NAMALWA (cell line): ENCODE data around the gene DNAH17.

Source experiments
- DNase-seq: peaks from one replicate; pipeline ENCODE4 v3.0.0-alpha.2; 2015; ENCODE audit warnings: low spot score

Gene DNAH17

GRCh38 chr17:78390241-78391050 is 186.8 kb downstream of the DNAH17 start:
- DNase-seq, result no peak

DNA sequence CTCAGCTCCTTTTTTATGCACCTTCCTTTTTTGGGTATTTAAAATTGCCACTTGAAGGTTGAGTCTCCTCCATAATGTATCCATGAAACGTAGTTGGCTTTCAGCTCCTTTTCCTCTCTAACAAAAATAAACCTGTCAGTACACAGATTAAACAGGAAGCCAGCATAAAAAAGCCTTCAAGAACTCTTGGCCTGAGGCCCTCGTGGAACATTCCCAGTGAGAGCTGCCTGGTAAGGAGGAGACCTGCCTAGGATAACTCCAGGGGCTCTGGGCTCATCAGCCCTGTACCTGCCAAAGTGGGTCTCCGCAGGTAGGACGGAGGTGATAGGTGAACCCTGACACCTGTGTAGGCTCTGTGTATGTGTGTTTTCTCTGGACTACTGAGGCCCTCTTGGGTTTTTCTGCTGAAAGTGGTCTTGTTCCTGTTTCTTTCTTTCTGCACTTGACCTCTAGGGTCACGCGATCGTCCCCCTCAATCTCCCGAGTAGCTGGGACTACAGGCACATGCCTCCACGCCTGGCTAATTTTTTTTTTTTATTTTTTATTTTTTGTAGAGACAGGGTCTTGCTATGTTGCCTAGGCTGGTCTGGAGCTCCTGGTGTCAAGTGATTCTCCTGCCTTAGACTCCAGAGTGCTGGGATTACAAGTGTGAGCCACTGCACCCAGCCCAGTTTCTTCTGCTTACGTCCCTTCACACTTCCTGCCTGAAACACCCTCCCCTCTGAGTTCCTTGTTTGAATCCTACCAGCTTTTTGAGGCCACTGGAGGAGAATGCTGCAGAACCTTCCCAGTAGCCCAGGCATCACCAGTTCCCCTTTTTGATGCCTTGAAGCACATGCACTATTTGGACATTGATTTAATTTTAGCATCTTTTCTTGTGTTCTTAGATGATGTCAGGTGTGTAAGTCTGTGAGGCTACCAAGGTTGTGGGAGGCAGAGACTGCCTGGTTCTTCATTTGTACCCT is 188.9 kb downstream of the DNAH17 start:
- peak; percentile 72 for DNase-seq

DNA sequence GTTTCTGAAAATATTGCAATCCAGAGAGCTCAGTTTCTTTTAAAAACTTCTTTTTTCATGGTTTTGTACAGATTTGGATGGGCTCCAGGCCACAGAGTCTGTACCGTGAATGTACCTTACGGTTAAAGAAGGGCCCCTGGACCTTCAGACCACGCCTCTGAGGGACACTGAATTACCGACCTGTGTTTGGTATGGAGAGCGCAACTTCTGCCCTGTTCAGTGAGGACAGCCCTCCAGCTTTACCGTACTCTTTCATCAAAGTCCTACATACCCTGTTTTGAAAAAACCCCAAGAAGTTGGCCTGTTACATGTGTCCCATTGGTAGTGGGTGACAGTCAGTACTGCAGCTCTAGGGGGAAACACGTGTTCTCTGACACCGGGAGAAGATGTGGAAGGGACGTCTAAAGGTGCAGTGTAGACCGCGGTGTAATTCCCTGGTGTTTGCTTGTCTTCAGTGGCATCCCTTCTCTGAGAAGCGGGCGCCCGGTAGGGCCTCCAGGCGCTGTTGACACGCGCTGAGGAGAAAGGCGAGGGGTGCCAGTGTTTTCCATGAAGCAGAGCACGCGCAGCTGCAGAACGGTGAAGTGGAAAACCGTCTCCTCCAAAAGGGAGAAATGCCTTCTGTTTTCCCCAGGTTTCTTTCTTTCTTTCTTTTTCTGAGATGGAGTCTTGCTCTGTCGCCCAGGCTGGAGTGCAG is 192.6 kb downstream of the DNAH17 start:
- DNase-seq, result no peak

DNA sequence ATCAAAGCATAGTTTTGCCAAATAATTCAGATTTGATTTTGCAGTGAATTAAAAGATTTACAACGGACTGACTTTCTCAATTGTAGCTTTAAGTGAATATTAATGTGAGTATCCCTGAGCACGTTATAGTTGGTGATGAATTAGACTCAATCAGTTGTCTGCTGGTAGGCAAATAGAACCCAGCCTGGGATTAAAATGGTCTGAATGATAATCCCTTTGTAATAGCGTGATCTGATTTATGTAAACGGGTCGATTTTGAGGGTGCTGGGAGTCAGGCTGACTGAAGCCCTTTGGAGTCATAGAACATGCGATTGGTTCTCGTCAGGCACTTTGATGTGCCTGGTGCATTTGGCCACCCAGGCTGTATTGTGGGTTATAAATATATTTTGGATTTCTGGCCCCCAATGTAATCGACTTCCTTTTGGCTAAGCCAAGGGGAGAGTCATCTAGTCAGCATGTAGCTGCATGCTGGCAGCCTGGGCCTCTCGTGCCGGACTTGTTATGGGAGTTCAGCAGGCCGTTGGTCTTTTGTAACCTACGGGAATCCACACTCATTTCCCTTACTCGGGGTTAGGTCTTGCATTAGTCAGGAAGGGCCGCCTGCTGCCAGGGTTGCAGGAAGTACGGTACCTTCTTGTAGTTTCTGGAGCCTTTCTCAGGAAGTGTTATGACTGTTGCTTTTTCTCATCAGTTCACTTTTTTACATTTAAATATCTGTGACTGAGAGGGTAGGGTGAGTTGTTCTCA is 193.3 kb downstream of the DNAH17 start:
- DNase-seq, result no peak

DNA sequence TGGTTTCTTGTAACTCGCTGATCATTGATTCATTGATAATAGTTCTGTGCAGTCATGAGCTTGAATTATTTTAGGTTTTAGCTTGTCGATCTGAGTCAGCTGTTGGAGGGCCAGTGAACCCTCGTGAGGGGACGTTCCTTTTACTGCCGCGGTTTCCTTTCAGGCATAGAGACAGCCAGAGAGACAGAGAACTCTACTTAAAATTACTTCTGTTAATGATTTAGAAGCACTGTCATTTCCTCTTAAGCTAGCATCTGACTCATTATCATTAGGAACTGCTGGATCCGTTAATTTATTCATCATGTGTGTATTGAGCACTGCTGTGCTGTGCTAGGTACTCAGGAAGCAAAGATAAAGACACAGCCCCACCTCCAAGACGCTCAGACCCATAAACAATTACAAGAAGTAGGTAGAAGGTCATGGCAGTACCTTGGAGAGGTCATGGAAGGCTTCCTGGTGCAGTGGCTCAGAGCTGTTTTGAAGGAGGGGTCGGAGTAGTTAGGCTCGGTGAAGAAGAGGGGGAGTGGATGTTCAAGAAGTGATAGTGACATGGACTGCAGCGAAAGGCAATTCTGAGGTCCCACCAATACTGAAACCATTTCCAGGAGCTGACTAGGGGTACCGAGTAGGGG is 195.5 kb downstream of the DNAH17 start:
- no peak for DNase-seq

- no peak for DNase-seq
Observed at GRCh38 chr17:78380370-78380769, 196.8 kb downstream of the DNAH17 start.

DNA sequence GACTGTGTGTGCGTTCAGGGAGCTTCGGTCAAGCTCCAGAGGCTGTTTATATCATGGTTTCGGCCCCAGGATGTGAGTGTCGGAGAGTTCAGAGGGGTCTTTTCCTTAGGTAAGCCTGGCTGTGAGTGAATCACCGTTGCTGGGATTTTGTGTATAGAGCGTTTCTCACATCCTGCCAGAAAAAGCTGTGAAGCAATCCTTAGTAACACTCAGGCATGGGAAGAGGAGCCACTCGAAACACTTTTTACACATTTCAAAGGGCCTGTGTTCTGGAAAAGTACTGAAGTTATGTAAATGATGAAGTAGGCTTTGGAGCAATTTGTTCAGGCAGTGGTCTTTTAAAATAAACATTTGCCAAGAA is 198.1 kb downstream of the DNAH17 start:
- no peak for DNase-seq

DNA sequence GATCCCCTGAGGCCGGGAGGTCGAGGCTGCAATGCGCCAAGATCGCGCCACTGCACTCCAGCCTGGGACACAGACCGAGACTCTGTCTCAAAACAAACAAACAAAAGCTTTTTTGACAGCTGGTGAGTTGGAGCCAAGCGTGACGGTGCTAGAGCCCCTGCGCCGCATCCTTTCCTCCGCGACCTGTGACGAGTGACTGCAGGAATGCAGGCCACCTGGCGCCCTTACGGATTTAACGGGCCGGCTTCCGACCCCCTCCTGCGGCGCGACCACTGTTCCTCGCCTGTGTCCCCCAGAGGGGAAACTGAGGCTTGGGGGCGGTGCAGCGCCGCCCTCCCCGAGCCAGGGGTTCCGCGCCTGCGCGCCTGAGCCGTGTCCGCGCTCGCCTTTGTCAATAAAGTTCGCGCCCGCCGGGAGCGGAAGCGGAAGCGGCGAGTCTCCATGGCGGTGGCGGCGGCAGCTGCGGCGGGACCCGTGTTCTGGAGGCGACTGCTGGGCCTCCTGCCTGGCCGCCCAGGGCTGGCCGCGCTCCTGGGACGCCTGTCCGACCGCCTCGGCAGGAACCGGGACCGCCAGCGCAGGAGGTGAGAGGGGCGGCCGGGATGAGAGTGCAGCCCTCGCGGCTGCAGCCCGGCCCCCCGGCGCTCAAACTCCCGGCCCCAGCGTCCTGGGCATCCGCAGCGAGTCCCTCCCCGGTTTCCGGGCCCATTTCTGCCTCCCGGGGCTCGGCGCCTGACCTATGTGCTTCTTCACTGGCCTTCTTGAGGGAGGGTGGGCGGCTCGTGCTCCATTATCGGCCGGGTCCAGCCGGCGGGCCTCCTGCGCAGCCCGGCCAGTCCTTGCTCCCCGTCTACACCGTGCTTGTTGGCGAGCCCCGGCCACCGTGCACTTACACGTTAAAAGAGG is 198.7 kb downstream of the DNAH17 start, which contains the start of gene PGS1:
Gene PGS1 (plus strand): TSS at position 425 of the 906 bp plus-strand sequence. CDS start 17 bp downstream, at position 442.
- peak; percentile 83 for DNase-seq

DNA sequence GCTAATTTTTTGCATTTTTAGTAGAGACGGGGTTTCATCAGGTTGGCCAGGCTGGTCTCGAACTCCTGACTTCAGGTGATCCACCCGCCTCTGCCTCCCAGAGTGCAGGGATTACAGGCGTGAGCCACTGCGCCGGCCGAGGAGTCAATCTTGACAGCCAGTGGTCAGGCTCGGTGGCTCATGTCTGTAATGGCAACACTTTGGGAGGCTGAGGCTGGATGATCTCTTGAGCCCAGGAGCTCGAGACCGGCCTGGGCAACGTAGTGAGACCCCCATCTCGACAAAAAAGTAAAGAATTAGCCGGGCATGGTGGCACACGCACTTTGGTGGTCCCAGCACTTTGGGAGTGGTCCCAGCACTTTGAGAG is 199.4 kb downstream of the DNAH17 start:
- DNase-seq, result no peak

DNA sequence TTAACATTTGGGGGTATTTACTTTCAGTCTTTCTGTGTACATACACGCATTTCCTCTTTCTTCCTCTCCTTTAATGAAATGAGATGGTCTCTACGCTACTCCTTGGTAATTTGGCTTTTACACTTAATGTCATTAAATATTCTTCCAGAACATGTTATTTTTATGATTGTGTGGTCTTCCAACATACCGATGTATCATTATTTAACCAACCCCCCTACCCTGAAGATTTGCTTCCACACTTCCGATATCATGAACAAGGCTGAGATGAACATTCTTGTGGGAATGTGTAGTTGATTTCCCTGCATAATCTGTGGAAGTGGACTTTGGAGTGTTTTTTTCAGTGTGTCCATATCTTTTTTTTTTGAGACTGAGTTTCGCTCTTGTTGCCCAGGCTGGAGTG is 201.0 kb downstream of the DNAH17 start:
- no peak for DNase-seq

DNA sequence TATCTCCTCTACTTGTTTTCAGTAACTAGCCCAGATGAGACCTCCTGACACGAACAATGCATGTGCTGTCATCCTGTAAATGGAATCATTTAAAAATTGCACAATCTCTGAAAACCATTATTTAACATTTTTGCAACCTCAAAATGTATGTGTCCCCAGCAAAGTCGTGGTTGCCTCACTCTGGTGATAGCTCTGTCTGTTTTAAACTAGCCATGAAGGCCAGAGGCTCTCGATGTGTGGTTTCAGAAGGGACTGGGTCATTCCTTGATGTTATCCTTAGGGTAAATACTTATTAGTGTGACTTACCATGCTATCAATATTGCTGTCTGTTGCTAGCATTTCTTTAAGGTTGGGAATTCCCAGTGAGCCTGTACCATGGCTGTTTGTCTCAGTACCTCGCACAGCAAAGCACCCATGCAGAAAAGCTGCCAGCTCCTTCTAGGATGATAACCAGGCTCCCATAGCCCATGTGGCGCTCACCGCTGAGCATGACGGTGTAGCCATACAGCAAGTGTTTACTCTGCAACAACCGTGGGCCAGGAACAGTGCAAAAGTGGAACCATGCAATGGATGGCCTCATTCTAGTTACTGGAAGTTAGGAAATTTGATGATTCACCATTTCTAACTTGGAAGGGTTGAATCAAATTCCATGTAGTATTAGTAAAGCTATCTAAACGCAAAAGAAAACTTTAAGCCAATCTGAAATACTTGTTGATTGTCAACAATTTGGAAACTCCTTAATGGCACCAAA is 201.6 kb downstream of the DNAH17 start:
- no peak for DNase-seq

DNA sequence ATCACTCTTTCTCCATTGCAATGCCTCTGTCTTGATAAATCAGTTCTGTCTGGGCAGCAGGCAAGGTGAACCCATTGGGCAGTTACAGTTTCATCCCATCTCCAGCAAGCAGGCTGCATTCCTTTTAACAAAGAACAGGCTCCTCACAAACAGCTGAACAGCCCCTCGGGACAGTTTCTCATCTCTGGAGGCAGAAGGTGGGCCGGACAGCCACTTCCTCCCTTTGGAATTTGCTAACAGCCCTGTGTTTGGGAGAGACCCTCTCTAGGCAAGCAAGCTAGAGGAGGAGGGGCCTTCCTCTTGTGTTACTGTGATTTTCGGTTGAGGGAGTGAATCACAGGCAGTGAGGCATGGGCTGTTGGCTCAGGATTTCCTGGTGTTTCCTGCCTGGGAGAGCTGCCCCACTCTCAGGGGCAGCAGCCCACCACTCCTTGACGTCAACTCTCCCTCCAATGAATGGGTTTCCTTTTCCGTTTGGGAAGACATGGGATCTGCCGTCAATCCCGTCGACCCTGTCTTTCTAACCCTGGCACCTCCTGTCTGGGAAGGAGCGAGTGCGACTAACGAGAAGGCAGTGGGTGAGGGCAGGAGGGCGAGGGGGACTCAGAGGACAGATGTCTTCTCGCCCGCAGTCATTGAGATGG is 202.4 kb downstream of the DNAH17 start:
- no peak for DNase-seq

- no peak for DNase-seq
Observed at GRCh38 chr17:78374189-78374588, 203.0 kb downstream of the DNAH17 start.
